Jurkat, Clone E6-1 (cell line): ENCODE results near the gene PSIP1. TPM values are rescaled to one million over a fixed set of nuclear protein-coding genes. Genes with fewer than 3 reads are reported as not detected.
"Not testable (repeated sequence)": the region's sequence is repeated elsewhere in the genome, so short reads cannot be mapped to it uniquely, and the experiment has no call there.

Experiments used
- DNase-seq: peaks from one replicate; pipeline ENCODE4 v3.0.0-alpha.2; 2011; ENCODE audit warnings: low read depth, low spot score
- H3K4me3 ChIP-seq: 2 replicates; pipeline ENCODE4 v1.5.1; 2011; ENCODE audit warnings: mild to moderate bottlenecking, low read length, control low read depth, moderate library complexity
- polyA plus RNA-seq: library from polyadenylated mRNA; unstranded; fragments of >200 nt; gene quantifications from one replicate; pipeline ENCODE4 v1.2.1, GENCODE V29; 2012; ENCODE audit warnings: missing spikeins; ENCODE audit not compliant: insufficient read length, insufficient read depth

Gene PSIP1
- 141 TPM for polyA plus RNA-seq

DNA sequence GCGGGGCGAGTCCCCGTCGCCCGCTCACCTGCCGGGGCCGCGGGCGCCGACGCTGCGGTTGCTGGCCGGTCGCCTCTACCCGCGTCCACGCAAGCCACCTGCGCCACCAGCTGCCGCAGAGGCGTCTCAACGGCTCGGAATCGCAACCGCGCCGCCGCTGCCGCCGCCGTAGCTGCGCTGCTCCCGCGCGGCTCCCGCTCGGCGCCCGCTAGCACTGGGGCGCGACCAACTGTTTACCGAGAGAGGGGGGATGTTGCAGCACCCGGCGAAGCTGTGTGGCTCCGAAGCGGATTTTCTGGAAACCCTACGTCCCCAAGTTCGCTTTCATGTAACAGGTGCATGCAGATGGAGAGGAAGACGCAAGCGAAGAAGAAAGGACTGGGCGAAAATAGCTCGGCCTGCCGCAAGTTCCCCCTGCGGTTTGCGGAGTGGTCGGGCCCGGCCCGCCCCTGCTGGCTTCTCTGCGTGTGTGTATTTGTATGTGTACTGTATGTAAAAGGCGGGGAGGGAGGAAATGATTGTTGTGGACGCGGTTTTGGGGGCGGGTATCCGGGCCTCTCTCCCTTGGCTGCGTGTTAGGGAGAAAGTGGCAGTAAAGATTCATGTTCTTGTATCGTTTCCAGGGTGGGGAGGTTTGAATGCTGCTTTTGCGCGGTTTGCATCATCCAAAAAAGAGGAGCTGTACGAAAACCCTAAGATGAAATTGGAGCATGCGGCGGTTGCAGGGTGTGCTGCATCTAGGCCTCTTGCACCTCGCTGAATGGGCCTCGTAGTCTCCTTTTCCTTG is at the start of gene PSIP1:
PSIP1 (minus strand) TSS at position 182 of the 787 bp plus-strand sequence. CDS start 782 bp downstream, outside the sequence.
- peak within 1 kb of the TSS; percentile 84 for H3K4me3 ChIP-seq
- DNase-seq: peak; percentile 95

DNA sequence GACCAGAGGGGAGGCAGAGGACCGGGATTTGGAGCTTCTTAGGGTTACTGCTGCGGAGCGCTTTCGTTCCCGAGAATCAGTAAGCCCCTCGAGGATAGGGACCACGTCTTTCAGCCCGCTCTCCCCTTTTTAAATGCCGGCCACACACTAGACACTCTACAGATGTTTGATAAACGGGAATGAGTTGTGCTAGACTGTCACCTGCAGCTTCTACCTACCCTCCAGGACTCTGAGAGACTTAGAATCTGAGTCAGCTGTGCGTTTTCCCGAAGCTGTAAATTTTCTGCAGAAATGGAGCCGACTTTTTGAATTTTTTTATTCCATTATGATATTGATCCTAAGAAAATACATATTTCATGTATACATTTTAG is 42.7 kb upstream of the PSIP1 start:
- no peak for DNase-seq
- peak overlapping the region; percentile 91 for H3K4me3 ChIP-seq

DNA sequence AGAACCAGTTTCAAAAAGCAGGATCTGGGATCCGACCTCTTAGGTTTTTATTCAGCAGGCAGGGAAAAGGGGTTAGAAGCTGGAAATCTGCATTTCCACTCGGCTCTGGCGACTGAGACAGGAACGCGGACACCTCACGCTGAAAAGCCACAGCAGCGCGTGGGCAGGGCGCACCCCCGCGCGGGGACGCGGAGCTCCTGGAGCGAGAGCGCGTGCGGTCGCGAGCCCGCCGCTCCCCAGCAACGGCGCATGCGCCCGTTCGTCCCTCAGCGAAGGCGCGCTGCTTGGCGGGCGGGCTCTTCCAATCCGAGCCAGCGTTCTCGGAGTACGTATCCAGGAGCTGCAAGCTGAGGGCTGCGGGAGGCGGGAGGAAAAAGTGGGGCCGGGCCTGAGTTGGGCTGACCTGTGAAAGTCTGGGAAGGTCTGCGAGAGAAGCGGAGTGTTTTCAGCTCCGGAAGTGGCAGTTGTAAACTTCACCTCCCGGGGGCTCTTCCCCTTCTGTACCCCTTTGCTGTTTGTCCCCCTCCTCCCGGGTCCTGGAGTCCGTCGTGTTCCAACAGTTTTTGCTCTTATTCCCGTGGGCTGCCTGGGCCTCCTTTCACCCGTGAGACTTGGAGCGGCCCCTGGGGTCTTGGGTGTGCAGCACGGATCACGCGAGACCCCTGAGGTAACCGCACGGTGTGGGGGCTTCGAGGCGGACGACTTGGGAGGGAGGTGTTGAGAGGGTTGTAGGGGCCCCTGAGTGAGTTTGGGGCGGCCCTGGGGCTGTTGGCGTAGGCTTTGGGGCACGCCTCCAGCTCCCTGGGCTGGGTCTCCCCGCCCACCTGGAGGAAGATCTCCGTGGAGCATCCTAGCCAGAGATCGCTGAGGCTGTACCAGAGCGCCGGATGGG is 42.1 kb upstream of the PSIP1 start, which contains the start of gene CCDC171:
CCDC171 (plus strand) TSS at position 408 of the 892 bp plus-strand sequence. CDS start 11,046 bp downstream, outside the sequence.
- peak within 1 kb of the TSS; percentile 91 for H3K4me3 ChIP-seq
- DNase-seq: peak; percentile 95

DNA sequence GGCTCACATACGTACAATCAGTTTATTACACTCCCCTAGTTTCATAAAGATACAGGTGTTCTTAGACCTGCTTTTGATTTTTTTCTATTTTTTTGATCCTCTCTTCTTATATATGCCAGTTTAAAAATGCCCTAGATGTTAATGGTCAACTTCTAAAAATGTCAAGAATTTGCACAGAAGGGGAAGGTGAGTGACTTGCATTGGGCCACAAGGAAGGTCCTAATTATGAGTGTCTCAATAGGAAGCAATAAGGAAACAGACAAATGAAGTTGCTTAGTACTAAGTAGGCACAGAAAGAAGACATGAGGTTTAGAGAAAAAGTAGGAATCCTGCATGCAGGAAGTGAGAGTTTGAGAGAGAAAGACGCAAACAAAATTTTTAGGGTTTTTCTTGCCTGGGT is 38.8 kb upstream of the PSIP1 start:
- H3K4me3 ChIP-seq: no peak overlapping the region
- no peak for DNase-seq

DNA sequence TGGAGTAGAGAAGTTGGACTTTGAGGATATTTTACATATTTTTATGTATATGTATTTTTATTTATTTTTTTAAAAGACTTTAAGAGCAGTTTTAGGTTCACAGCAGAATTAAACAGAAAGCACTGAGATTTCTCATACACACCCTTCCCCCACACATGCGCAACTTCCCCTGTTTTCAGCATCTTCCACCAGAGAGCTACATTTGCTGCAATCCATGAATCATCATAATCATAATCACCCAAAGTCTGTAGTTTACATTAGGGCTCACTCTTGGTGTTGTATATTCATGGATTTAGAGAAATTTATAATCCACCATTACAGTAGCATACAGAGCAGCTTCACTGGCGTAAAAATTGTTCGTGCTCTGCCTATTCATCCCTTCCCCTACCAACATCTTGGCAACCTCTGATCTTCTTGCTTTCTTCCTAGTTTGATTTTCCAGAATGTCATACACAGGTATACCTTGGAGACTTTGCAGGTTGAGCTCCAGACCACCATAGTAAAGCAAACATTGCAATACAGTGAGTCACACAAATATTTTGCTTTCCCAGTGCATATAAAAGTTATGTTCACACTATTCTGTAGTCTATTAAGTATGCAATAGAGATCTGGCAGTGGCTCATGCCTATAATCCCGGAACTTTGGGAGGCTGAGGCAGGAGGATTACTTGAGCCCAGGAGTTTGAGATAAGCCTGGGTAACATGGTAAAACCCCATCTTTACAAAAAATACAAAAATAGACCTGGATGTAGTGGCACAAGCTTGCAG is 32.5 kb upstream of the PSIP1 start:
- H3K4me3 ChIP-seq: no peak overlapping the region
- no peak for DNase-seq

DNA sequence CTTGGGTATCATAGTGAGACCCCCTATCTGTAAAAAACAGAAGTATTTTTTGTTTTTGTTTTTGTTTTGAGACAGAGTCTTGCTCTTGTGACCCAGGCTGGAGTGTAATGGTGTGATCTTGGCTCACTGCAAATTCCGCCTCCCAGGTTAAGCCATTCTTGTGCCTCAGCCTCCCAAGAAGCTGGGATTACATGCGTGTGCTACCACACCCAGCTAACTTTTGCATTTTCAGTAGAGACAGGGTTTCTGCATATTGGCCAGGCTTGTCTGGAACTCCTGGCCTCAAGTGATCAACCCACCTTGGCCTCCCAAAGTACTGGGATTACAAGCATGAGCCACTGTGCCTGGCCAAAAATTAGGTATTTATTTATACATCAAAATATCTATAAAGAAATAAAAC is 31.9 kb upstream of the PSIP1 start:
- DNase-seq: no peak
- no peak overlapping the region for H3K4me3 ChIP-seq

DNA sequence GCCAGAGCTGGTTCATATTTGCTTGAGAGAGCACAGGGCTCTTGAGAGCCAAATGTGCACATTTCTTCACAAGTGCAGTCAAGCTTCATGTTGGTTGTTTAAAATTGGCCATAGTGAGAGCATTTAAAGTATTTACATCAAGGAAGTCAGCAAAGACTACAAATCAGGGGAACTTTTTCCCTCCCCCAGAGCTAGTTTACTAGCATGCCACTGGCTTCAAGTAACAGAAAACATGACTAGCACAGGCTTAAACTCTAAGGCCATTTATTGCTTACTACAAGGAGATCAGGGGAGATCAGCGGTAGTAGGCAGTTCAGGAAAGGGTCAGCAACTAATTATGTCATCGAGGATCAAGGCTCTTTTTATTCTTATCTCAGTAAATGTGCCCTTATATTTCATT is 31.1 kb upstream of the PSIP1 start:
- no peak for DNase-seq
- no peak overlapping the region for H3K4me3 ChIP-seq

DNA sequence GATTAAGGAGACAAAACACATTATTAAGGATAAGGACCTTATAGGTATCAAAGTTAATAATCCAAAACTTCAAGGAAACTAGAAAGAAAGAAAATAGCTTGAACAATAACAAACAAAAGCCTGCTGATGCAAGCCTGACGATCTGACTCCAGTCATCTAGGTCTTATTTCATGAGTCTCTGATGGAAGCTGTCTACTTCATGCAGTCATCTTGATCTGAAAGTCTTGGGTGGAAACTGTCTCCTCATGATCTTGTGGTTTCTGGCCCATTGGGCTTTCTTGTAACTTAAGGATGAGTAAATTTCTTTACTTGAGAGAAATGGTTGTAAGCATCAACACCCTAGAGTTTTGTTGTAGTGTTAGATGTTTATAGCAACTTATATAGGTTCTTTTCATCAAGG is 20.6 kb upstream of the PSIP1 start:
- no peak for DNase-seq
- no peak overlapping the region for H3K4me3 ChIP-seq

DNA sequence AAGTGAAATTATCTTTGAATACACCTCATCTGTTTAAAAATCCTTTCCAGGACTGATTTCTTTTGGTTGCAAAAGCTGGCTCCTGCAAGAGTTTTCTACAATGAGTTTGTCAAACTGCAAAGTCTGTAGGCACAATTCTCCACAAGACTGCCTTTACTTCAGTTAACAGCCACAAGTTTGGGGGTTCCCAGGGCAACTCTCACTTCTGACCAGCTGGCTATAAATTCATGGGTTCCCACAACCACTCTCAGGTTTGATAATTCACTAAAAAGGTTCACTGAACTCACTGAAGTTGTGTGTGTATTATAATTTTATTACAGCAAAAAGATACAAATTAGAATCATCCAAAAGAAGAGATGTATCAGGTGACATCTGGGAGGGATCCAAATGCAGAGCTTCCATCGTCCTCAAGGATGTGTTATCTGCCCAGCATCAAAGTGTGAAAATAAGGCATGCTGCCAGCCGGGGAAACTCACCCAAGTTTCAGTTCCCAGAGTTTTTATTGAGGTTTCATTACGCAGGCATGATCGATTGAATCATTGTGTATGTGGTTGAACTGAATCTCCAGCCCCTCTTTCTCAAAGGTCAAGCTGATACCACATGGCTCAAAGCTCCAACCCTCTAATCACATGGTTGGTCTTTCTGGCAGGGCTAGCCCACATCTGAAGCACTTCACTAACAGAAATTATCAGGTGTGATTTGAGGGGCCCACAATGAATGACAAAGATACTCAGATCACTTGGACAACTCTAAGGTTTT is 19.0 kb upstream of the PSIP1 start:
- H3K4me3 ChIP-seq: no peak overlapping the region
- DNase-seq: no peak

DNA sequence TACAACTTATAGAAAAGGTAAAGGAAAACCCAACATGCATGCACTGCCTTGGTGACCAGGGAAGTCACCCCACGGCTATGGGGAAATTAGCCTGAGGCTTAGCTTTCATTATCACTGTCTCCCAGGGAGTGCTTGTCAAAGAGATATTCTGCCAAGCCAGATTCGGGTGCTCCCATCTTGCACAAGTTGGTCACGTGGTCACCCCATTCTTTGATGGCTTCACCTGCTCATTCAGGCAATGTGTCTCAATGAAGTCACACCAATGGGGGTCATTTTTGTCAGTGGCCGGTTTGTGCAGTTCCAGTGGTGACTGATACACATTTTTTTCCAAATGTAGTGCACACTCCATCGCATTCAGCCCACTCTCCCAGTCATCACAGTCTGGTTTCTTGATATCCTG is 16.3 kb upstream of the PSIP1 start:
- not testable (repeated sequence) for H3K4me3 ChIP-seq, DNase-seq

DNA sequence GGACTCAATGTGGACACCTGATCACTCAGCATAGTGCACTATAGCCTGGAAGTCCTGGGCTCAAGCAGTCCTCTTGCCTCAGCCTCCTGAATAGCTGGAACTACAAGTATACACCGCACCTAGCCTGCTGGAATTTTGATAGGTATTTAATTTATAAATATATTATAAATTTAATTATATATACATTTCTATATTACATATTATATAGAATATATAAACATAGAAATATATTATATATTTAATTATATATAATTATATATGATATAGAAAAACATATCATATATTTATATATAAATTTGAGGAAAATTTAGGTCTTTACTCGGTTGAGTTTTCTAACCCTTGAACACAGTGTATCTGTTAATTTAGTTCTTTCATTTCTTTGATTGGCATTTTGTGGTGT is 15.2 kb upstream of the PSIP1 start:
- DNase-seq: no peak

DNA sequence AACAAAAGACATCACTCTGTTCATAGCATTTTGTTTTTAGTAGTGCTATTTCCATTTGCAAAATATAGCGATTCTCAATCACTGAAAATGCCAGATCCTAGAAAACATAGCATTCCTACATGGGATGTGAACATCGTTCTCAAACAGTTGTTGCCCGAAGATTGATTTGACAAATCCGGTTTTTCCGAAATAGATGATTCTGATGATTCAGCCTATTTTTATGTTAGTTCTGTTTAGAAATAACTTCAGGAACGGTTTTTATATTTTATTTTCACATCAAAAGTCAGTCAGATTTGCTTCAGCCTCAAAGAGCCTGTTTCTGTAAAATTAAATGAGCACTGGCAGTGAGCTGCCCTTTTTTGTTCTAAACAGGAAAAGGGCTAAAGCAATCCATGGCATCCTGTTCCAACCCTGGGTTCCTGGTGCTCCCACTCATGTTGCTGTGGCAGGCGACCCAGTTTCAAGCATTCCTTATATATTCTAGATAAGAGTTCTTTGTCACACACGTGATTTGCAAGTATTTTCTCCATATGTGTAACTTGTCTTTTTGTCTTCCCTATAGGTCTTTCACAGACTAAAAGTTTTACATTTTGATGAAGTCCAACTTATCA is 14.2 kb upstream of the PSIP1 start:
- DNase-seq: no peak
- no peak overlapping the region for H3K4me3 ChIP-seq

More for the DNA sequence above, 15.2 kb upstream of the PSIP1 start:
- no peak overlapping the region for H3K4me3 ChIP-seq

DNA sequence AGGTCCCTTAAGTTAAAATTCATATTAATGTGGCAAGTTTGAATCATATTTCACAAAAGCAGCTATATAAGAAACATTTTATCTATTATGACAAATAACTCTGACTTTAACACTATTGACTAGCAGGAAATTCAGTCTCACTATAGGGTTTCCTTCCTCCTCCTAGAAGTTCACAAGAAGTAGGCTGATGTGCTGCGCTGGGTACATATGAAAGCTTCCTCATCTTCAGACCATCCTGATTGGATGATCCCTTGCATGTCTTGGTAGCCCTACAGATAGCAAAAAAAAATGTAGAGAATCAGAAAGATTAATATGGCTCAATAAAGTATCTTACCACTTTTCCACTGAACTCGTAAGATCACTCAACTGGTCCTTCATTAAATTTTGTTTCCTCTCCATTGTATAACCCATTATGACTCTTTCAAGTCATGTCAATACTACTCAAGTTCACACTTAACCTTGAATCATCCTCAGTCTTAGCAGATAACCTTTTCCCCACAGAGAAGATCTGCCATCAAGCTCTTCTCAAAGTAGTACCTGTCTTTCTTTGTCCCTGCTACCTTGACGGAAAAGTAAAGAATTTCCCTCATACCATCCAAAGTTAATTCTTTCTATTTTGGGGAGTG is 11.5 kb upstream of the PSIP1 start:
- DNase-seq: no peak
- H3K4me3 ChIP-seq: no peak overlapping the region

DNA sequence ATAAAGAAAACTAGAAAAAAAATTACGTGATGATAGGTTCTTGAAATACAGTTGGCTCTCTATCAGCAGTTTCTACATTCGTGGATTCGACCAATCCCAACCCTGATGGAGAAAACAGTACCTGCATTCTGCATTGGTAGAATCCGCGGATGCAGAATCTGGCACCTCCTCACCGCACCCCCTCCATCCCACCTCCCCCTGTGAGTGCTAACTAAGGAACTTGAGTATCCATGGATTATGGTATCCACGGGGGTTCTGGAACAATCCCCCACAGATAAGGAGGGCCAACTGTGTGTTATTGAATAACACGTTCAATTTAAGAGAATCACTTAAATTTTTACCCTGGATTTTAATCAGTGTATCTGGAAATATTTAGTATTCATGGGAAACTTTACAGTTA is 10.5 kb upstream of the PSIP1 start:
- no peak overlapping the region for H3K4me3 ChIP-seq
- no peak for DNase-seq

DNA sequence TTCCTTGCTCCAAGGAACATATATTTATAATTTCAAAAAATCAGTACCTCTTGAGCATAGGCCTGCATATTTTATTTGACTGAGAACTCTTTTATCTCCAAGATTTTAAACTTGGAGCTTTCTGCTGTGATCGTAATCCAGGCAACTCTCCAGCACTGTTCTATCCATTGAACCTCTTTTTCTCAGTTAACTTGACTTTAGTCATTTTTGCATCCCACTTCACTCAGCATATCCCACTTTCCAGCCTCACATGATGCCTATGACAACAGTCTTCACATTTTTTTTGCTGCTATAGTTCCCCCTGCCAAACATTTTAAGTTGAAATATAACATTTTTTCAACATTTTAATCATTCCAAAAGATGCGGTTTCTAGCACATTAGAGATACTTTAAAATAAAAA is 9.1 kb upstream of the PSIP1 start:
- DNase-seq: no peak
- H3K4me3 ChIP-seq: no peak overlapping the region

DNA sequence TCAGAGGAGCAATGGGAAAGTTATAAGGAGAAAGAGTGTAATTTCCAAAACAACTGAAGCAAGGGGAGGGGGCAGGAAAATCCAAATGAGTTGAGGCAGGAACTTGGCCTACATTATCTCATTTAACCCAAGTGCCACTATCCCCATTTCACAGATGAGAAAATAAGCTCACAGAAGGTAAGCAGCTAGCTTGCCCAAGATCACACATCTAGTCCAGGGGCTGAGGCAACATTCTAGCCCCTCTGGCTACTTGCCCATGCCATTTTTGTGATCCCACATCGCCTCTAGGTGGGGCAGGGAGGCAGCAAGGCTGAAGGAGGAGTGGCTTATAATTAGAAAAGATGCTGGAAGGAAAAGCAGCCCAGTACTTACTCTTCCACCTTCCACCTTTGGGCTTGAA is 2.6 kb upstream of the PSIP1 start:
- H3K4me3 ChIP-seq: no peak overlapping the region
- no peak for DNase-seq

DNA sequence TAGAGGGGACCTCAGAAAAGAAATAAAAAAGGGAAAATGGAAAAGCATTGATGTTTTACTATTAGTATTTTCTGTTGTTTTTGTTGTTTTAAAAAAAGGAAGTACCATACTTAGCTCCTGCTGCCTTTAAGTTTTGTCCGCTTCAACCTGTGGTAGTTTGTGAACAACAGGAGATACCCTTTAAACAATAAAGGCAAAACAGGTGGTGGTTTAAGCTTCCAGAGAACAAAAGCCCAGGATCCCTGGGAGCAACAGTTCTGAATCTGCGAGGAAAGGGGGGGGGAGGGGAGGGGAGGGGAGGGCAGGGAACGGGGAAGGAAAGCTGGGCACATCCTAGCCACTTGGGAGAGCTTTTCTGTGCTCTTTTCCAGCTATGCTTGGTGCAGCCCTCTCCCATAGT is 2.1 kb upstream of the PSIP1 start:
- no peak overlapping the region for H3K4me3 ChIP-seq
- DNase-seq: no peak

DNA sequence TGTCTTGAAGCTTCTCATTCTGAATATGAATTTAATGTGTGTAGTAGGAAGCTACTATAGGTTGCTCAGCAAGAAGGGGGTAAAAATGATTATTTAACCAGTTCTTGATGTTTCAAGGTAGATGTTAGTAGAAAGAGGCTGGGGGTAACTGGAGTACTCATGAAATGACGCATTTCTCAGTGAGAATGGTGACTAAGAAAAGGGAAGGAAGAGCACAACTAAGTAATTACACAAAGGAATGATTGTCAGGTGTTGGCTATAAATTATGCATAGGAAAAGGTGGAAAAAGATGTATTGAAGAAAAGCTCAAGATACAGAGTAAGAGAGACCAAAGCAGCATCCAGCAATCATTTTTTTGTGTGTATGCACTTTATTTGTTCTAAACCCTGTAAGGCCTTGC is 1.4 kb upstream of the PSIP1 start:
- no peak overlapping the region for H3K4me3 ChIP-seq
- DNase-seq: no peak
